GM10248 (cell line): ENCODE results near the gene S100B.

ENCODE experiments used
- CTCF ChIA-PET: fragments of 300-600 bp; sonication (Branson Sonifier 250); formaldehyde crosslinking; extraction: SDS; loops from one replicate; lab custom pipeline; 2021; ENCODE audit warnings: antibody characterized with exemption; lab: Yijun Ruan, JAX
- POLR2A ChIA-PET: fragments of 350-650 bp; sonication (Branson Sonifier 250); formaldehyde crosslinking; extraction: SDS; loops from one replicate; lab custom pipeline; 2020; ENCODE audit warnings: antibody characterized with exemption; lab: Yijun Ruan, JAX
- DNase-seq: peaks from one replicate; pipeline ENCODE4 v3.0.0; 2012; ENCODE audit errors: extremely low spot score
- TF ChIP-seq, protein P1 (sequence below): IDR thresholded peaks from 2 replicates; pipeline ENCODE4 v1.5.1; 2012; ENCODE audit warnings: mild to moderate bottlenecking, low read depth; ENCODE audit errors: extremely low read depth, missing control alignments, control extremely low read depth

The S100B gene

DNA sequence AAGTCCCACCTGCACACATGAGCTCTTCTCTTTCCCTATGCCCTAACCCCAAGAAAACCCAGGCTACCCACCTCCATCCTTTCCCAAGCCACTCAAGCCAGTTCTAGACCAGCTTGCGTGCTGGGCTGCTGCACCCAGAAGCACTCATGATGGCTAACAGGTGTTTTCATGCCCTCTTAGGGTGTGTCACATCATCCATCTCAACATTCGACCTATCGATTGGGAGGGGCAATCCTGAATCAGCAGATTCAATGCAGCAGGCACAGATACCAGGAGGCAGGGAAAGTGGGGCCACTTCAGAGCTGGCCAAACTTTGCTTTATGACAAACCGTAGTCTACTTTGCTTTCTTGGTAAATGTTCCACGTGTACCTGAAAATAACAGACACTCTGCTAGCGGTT is 24.0 kb upstream of the S100B start:
- CTCF ChIA-PET: interaction anchor here (0.7 to 1.9 kb wide), 3 partner anchors 10 to 485 kb away, joined by 3 to 8 read pairs (median 3); no protein-coding TSS in a partner anchor
- DNase-seq: no peak
- TF ChIP-seq, protein P1, sequence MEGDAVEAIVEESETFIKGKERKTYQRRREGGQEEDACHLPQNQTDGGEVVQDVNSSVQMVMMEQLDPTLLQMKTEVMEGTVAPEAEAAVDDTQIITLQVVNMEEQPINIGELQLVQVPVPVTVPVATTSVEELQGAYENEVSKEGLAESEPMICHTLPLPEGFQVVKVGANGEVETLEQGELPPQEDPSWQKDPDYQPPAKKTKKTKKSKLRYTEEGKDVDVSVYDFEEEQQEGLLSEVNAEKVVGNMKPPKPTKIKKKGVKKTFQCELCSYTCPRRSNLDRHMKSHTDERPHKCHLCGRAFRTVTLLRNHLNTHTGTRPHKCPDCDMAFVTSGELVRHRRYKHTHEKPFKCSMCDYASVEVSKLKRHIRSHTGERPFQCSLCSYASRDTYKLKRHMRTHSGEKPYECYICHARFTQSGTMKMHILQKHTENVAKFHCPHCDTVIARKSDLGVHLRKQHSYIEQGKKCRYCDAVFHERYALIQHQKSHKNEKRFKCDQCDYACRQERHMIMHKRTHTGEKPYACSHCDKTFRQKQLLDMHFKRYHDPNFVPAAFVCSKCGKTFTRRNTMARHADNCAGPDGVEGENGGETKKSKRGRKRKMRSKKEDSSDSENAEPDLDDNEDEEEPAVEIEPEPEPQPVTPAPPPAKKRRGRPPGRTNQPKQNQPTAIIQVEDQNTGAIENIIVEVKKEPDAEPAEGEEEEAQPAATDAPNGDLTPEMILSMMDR: no peak
- POLR2A ChIA-PET: no interaction called here

DNA sequence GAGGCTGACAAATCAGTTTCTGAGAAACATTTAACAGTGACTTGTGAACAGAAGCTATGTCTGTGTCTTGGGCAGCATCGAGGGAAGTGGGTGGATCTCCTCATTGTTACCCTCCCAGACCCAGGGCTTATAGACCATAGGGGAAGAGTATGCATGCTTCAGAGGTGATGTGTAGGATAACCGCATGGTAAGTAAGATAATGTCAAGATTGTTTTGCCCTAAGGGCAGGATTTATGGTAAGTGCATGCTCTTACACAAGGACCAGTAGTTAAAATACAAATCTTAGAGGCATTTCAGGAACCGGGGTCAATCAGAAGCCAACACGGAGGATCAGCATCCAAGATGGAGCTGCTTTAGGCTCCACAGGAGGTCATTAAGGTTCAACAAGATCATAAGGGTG is 22.8 kb upstream of the S100B start:
- TF ChIP-seq, protein P1: no peak

DNA sequence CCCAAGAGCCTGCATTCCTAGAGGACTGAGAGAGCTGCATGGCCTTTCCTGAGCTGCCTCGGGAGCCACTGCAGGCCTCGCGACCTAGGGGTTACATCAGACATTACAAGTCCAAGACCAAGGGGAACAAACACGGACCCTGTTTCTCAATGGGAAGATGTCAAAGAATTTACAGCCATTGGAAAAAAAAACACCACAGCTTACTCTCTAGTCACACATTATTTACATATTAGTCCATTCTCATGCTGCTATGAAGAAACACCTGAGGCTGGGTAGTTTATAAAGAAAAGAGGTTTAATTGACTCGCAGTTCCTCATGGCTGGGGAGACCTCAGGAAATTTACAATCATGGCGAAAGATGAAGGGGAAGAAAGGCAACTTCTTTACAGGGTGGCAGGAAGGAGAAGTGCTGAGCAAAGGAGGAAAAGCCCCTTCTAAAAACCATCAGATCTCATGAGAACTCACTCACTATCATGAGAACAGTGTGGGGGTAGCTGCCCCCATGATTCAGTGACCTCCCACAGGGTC is 22.2 kb upstream of the S100B start:
- CTCF ChIA-PET: interaction anchor here (1.8 kb wide), 1 partner anchor 8 kb away, joined by 4 read pairs; the partner anchor contains the start of gene PRMT2
- TF ChIP-seq, protein P1: no peak
- POLR2A ChIA-PET: no interaction called here
- no peak for DNase-seq

More for the DNA sequence above, 22.8 kb upstream of the S100B start:
- ChIA-PET CTCF (interaction anchor here (1.9 kb wide), 1 partner anchor 9 kb away, joined by 8 read pairs; no protein-coding TSS in a partner anchor), POLR2A (no interaction called here)
- no peak for DNase-seq

DNA sequence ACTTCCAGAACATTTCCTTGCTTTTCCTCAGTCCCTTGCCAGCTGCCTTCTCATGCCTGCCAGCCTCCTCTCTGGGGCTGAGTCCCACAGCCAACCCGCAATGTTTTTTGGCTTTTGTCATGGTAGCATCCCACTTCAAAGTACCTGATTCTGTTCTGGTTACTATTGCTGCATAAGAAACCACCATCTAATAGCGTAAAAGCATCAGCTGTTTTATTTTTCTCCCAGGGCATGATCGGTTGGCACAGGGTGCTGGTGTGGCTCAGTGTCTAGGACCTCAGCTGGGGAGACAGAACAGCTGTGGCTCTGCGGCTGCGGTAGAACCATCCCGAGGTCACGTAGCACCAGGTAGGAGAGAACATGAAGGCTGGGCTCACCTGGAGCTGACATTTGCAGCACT is 21.7 kb upstream of the S100B start:
- TF ChIP-seq, protein P1: no peak
- ChIA-PET CTCF (interaction anchor here (1.8 kb wide), 1 partner anchor 8 kb away, joined by 4 read pairs; the partner anchor contains the start of gene PRMT2), POLR2A (no interaction called here)
- DNase-seq: no peak

DNA sequence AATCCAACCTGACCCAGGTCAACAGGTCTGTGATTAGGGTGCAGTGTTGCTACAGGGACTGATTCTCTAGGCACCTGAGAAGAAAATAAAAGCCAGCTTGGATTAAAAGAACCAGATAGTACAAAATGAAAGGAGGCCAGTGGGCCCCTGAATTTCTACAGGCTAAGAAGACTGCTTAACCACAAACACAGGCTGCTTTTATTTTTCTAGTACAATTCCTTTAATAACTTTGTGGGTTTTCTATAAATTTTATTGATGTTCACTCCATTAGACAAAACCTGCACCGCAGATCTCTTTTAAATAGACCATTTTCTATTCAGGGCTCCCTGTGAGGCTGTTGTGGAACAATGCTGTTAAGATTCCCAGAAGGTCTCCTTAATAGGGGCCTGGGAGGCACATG is 20.9 kb upstream of the S100B start:
- ChIA-PET POLR2A (no interaction called here), CTCF (interaction anchor here (1.8 kb wide), 1 partner anchor 9 kb away, joined by 4 read pairs; the partner anchor contains the start of gene PRMT2)
- no peak for DNase-seq
- TF ChIP-seq, protein P1: no peak

DNA sequence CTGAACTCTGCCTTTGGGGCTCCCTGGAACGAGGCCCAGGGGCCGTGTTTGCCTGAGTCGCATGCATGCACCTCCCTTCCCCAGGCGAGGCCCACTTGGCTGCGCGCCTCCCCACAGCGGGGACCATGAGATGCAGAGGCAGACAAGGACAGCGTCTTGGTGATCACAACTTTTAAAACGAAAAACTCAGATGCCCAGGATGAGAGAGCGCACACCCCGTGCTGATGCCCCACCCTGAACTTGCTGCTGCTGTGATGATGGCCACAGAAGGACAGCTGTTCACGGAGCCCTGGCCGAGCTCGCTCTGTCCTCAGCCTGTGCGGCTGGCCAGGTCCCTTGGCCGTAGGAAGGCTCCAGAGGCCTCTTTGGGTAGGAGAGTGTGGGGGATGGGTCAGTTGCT is 19.2 kb upstream of the S100B start:
- TF ChIP-seq, protein P1: no peak
- ChIA-PET POLR2A (no interaction called here), CTCF (no interaction called here)
- DNase-seq: no peak
